ENCODE results near the gene TRIM71.

- TF ChIP-seq CTCF (IDR thresholded peaks at IDR 0.05), result no peak
- no peak for TF ChIP-seq POLR2A (IDR thresholded peaks at IDR 0.05)
- no peak for TF ChIP-seq EP300 (IDR thresholded peaks at IDR 0.05)
Observed at GRCh38 chr3:32778389-32778788, 39.4 kb upstream of the TRIM71 start.
